Stimulated activated CD4-positive, alpha-beta T cell treated with anti-CD3 and anti-CD28 coated beads, Interleukin-4, amount 100 ng/mL, for 24 hours (primary cell): ENCODE data around the gene SNX2.
A peak's percentile ranks its signal among the peaks of the same experiment; 100 is the strongest.
"Not testable (repeated sequence)": the region's sequence is repeated elsewhere in the genome, so short reads cannot be mapped to it uniquely, and the experiment has no call there.

ENCODE experiments used
- DNase-seq: peaks from one replicate; pipeline ENCODE4 v3.0.0-alpha.2; 2020

SNX2 gene

GRCh38 chr5:122774861-122775549 lies at the start of gene SNX2:
TSS of gene SNX2 (plus strand) at chr5:122775080. CDS start at chr5:122775104, 24 bp downstream.
- DNase-seq, result peak; percentile 88

- no peak for DNase-seq
Measured at GRCh38 chr5:122727112-122727541, 47.8 kb upstream of the SNX2 start.

GRCh38 chr5:122730037-122730436 lies 44.8 kb upstream of the SNX2 start:
- DNase-seq, result no peak

GRCh38 chr5:122730456-122730855 lies 44.4 kb upstream of the SNX2 start:
- no peak for DNase-seq

GRCh38 chr5:122736086-122736845 lies 38.6 kb upstream of the SNX2 start:
- DNase-seq, result no peak

- no peak for DNase-seq
Measured at GRCh38 chr5:122738088-122738487, 36.8 kb upstream of the SNX2 start.

GRCh38 chr5:122741681-122742080 lies 33.2 kb upstream of the SNX2 start:
- no peak for DNase-seq

GRCh38 chr5:122743261-122743660 lies 31.6 kb upstream of the SNX2 start:
- no peak for DNase-seq

GRCh38 chr5:122745597-122745996 lies 29.3 kb upstream of the SNX2 start:
- DNase-seq, result no peak

GRCh38 chr5:122749886-122750285 lies 25.0 kb upstream of the SNX2 start:
- no peak for DNase-seq

- DNase-seq, result no peak
Measured at GRCh38 chr5:122751293-122751782, 23.5 kb upstream of the SNX2 start.

GRCh38 chr5:122753500-122753899 lies 21.4 kb upstream of the SNX2 start:
- DNase-seq, result no peak

GRCh38 chr5:122755783-122756182 lies 19.1 kb upstream of the SNX2 start:
- no peak for DNase-seq

- DNase-seq, result no peak
Measured at GRCh38 chr5:122756264-122756911, 18.5 kb upstream of the SNX2 start.

- no peak for DNase-seq
Measured at GRCh38 chr5:122757285-122757684, 17.6 kb upstream of the SNX2 start.

GRCh38 chr5:122759241-122760070 lies 15.4 kb upstream of the SNX2 start:
- DNase-seq, result no peak

GRCh38 chr5:122760236-122760635 lies 14.6 kb upstream of the SNX2 start:
- DNase-seq, result no peak

GRCh38 chr5:122761115-122761514 lies 13.8 kb upstream of the SNX2 start:
- no peak for DNase-seq

- DNase-seq, result not testable (repeated sequence)
Measured at GRCh38 chr5:122761896-122762295, 13.0 kb upstream of the SNX2 start.

GRCh38 chr5:122766130-122766529 lies 8.8 kb upstream of the SNX2 start:
- DNase-seq, result no peak

GRCh38 chr5:122770477-122770876 lies 4.4 kb upstream of the SNX2 start:
- no peak for DNase-seq

GRCh38 chr5:122772446-122772845 lies 2.4 kb upstream of the SNX2 start:
- no peak for DNase-seq

GRCh38 chr5:122773619-122774018 lies 1.3 kb upstream of the SNX2 start:
- DNase-seq, result no peak
